Measurements from ENCODE around the gene SH3GL2. TPM values are rescaled to one million over a fixed set of nuclear protein-coding genes. Genes with fewer than 3 reads are reported as not detected.
"Not testable (repeated sequence)": the region's sequence is repeated elsewhere in the genome, so short reads cannot be mapped to it uniquely, and the experiment has no call there.

The SH3GL2 gene
- polyA plus RNA-seq, 3 donors: 3.3 to 4.0 (median 3.9) TPM

DNA sequence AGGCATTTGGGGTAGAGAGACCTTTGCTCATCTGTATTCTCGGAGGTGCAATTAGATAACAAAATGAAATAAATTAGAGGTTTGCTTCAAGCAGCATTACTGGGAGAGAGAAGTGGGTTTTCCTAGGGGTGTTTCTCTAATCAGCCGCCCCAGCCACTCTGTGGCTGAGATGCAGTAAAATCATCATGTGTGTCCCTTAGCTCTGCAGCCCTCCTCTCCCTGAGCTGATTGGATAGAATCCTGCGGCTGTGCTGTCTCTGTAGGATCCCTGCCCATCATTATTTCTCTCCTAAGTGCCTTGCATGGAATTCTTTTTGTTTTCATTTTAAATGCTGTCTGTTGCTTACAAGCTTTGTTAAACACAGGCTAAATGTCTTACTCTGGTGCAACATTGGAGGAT, 171.4 kb downstream of the SH3GL2 start:
- no peak for DNase-seq

DNA sequence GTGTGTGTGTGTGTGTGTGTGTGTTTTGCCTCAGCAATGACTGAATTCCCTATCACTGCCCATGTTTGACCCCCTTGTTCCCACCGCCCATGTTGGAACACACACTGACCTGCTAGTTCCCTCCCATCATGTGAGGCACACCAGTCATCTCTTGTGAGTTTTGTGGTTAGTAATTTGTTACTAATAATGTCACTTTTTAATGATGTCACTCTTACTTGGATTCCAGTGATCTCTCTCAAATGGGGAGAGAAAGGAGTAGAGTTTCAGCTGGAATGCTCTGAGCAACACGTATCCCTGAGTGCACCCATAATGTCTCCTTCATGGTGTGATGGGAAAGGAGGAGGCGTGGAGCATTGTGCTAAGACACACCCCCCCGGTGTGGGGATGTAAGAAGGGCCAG, 172.6 kb downstream of the SH3GL2 start:
- DNase-seq: no peak

- DNase-seq: no peak
Measured at GRCh38 chr9:17752021-17752420, 173.2 kb downstream of the SH3GL2 start.

DNA sequence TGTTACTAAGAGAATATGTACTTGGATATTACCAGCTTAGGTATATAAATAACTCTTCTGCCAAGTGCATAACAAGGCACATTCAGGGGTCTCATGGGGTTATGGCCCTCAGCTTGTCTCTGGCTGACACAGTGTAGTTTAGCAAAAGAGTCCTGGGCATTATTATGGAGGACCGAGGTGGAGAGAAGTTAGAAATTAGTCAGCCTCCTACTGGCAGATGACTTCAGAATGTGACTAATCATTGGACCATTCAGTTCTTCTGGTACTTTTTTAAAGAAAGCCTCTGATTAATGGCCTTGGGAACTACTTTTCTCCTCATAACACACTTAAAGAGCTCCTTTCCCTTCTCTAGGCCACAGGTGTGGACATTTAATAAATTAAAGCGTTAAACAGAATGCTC, 178.9 kb downstream of the SH3GL2 start:
- DNase-seq: no peak

DNA sequence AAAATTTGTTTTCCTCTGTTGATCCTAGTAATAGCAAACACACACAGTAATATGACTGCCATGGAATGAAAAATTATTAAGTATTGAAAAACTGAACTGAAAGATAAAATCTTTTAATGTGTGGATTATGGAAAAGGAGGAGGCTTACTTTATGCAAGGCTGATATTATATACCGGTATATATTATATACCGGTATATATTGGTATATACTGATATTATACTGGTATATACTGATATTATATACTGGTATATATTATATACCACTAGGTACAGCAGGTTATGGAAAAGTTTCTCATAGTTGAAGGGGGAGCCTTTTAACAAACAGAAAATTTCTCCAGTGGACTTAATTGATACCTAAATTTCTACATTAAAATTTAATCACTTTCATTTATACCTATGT, 181.4 kb downstream of the SH3GL2 start:
- DNase-seq: no peak

DNA sequence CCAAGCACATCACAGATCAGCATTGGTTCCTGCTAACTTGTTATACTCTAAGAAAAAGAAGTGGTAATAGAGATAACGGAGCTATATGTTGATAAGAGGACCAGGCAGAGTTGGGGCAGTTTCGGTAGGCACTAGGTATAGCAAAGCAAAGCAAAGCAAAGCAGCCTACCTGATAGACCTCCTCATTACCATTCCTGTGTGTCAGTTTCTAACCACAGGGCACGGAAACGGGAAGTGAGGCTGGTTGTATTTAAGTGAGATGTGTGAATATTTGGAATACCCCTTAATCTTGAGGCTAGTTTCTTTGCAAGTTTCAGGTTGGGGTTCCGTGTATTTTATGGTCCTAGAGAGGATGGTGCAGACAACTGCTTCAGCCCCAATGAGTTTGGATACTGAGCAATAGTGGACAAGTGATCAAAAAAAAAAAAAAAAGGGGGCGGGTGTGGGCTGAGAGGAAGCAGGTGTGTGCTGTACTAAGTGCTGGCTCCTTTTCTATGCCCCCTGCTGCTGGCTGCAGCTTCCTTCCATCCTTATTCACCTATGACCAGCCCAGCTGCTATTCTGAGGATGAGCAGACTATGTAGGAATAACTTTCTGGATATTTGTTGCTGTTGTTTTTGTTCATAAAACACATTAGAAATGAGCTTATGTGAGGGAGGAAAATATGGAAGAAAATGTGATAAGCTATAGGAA, 183.3 kb downstream of the SH3GL2 start:
- DNase-seq: no peak

DNA sequence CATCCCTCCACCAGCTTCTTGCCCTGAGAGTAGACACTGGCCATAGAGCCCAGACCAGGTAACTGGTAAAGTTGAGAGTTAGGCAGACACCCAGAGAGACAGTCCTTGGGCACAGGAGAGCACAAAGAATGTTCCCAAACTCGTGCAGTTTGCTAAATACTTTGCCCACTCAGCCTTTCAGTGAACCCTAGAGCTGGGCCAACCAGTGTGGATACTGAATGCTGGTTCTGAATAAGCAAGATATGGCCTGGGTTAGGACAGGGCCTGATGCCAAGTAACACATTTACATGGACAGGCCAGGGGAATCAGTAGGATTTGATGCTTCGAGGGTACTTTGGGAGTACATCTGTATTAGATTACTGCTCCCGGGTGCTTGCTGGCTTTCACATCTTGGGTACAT, 185.4 kb downstream of the SH3GL2 start:
- no peak for DNase-seq

- DNase-seq: not testable (repeated sequence)
Measured at GRCh38 chr9:17765131-17765530, 186.3 kb downstream of the SH3GL2 start.

DNA sequence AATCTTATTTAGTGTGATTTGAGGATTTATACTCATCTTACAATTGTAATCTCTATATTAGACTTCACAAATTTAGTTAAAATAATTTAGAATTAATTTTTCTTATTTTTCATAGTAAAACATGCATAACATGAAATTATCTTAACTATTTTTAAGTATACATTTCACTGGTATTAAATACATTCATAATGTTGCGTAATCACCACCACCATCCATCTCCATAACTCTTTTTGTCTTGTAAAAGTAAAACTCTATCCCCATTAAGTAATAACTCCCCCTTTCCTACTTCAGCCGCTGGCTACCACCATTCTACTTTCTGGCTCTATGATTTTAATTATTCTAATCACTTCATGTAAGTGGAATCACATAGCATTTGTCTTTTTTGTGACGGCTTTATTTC, 193.4 kb downstream of the SH3GL2 start:
- no peak for DNase-seq

GRCh38 chr9:17775656-17776055, 196.8 kb downstream of the SH3GL2 start:
- no peak for DNase-seq

DNA sequence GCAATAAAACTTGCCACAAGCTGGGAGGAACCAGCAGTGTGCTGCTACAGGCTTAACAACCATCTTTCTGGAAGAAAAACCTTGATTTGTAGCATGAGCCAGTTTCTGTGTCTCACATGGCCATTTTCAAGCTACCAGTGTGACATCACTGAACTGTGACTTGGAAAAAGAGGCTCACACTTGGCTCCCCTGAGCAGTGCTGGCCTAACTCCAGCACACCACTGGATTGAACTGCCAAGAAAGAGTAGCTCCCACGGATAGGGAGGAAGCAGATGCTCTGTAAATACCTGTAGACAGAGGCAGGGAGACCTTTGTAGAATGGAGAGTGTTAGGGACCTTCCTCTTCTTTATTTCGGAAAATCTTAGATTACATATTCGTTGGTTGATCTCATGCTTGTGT, 197.9 kb downstream of the SH3GL2 start:
- no peak for DNase-seq

DNA sequence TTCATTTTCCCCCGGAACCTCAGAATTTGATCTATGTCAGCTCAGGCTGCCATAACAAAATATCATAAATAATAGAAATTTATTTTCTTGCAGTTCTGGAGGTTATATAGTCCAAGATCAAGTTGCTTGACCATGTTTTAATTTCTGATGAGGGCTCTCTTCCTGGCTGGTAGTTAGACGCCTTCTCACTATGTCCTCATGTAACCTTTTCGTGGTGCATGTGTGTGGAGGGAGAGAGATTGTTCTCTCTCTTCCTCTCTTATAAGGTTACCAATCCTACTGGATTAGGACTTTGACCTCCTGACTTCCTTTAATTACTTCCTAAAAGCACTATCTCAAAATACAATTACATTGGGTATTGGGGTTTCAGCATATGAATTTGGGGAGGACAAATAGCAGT, 198.6 kb downstream of the SH3GL2 start:
- DNase-seq: no peak

DNA sequence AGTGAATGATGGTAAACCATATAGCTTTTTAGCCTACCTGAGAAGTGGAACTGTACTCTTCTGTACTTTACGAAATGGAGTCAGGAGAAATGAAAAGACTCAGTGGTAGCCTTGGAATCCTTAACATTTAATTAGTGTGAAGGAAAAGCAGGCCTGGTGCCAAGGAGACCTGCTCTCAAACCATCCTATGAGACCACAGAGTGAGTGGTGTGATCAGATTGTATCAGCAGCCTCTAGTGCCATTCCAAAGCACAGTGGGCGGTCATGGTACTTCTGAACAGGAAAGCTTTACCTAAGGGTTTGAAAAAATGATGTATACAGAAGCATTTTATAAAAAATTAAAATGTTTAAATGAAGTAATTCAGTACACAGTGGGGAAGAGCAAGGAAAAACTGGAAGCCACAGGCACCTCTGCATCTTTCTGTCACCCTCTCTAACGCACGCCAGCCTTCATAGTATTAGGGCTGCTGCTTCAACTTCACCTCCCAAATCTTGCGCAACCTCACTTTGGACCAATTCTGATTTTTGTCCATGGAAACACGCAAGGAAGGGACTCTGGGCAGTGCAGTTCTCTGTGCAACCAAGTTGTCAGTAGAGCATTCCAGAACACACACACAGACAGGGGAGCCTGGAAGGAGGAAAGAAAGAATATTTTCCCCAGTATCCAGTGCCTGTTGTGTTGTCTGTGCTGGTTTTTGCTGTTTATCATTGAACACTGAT, 203.7 kb downstream of the SH3GL2 start:
- DNase-seq: no peak

GRCh38 chr9:17783227-17783626, 204.4 kb downstream of the SH3GL2 start:
- DNase-seq: no peak

DNA sequence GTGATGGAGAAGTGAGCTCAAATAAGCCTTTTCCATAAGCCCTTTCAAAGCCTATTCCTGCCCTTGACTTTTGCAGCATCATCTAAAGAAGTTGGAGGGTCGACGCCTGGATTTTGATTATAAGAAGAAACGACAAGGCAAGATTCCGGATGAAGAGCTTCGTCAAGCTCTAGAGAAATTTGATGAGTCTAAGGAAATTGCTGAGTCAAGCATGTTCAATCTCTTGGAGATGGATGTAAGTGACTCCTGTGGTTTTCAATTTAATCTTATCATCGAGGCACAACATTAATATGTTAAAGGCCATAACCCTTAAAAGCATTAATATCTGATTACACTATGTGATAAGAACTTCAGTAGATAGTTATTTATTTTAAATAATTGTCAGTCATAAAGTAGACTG, 210.4 kb downstream of the SH3GL2 start:
- DNase-seq: no peak

GRCh38 chr9:17793713-17794622, 215.1 kb downstream of the SH3GL2 start:
- DNase-seq: no peak

- DNase-seq: no peak
Measured at GRCh38 chr9:17795744-17796143, 216.9 kb downstream of the SH3GL2 start.

DNA sequence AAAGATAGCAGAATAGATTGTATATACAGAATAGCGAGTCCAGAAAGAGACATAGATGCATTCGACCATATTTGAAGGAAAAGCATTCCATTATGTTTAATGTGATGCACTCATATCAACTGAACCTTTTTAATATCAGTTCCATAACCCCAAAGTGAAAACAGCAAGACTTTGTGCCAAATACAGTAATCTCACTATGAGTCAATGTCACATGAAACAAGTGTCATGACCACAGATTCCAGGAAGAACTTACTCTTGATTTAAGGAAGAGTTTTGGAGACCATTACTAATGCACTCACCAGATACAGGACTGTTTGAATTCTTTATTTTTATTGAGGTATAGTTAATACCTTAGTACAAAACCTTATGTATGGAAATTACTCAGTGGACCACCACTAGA, 220.5 kb downstream of the SH3GL2 start:
- no peak for DNase-seq

- DNase-seq: no peak
Measured at GRCh38 chr9:17800418-17800817, 221.6 kb downstream of the SH3GL2 start.

DNA sequence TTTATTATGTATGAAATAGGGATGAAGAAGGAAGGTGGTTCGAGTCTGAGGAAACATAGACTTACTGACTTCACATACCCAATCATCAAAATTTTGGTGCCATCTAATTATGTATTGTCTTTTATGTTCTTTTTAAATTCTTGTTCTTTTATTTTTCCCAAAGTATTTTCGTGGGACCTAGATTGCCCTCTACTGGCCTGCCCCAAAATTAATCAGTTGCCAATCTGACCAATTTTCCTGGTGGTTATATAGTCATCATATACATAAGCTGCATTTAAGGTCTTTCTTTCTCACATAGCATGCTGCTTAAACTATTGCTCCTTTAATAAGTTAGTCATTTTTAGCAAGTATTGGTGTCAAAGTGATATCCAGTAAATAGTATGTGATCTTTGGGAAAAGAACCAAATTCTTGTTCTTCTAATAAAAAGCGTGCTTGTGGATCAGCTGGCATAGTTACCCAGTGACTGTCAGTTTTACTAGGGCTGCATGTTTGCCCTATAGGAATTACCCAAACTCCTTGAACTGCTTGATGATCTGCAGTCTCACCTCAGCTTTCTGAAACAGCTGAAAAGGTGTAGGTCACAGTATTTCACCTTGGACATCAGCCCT, 223.5 kb downstream of the SH3GL2 start:
- no peak for DNase-seq

- no peak for DNase-seq
Measured at GRCh38 chr9:17807613-17808282, 228.9 kb downstream of the SH3GL2 start.

- no peak for DNase-seq
Measured at GRCh38 chr9:17810317-17810716, 231.5 kb downstream of the SH3GL2 start.
